AG20443 (cell line): ENCODE results near the gene COQ8A.
"Not testable (repeated sequence)": the region's sequence is repeated elsewhere in the genome, so short reads cannot be mapped to it uniquely, and the experiment has no call there.

ENCODE experiments used
- DNase-seq: peaks from one replicate; pipeline ENCODE4 v3.0.0; 2012; ENCODE audit warnings: low spot score, mixed read lengths

COQ8A gene

DNA sequence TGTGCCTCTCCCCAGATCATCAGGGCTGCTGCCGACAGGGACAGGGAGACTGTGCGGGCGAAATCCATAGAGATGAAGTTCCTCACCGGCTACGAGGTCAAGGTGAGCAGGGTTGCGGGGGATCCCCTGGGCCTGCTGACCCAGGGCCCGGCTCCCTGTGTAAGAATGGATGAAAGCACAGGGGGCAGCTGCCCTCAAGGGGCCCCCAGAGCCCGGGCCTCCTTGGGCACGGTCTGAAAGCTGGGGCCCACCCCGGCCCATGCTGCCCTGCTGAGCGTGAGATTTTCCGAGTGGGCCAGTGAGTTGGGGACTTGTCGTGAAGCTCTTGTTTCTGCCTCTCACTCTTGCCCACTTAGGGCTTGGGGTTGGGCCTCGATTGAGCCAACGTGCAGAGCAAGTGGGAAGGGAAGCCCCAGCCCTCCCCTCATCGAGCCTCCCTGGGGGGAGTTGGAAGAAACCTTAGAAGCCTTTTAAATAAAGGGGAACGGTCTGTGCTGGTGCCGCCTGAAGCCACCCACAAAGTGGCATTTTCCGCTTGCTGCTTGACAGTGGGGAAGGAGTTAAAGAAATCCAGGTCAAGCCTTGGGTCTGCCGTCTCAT, 45.2 kb downstream of the COQ8A start:
- DNase-seq, result no peak

GRCh38 chr1:226985839-226986463, 45.9 kb downstream of the COQ8A start:
- no peak for DNase-seq

DNA sequence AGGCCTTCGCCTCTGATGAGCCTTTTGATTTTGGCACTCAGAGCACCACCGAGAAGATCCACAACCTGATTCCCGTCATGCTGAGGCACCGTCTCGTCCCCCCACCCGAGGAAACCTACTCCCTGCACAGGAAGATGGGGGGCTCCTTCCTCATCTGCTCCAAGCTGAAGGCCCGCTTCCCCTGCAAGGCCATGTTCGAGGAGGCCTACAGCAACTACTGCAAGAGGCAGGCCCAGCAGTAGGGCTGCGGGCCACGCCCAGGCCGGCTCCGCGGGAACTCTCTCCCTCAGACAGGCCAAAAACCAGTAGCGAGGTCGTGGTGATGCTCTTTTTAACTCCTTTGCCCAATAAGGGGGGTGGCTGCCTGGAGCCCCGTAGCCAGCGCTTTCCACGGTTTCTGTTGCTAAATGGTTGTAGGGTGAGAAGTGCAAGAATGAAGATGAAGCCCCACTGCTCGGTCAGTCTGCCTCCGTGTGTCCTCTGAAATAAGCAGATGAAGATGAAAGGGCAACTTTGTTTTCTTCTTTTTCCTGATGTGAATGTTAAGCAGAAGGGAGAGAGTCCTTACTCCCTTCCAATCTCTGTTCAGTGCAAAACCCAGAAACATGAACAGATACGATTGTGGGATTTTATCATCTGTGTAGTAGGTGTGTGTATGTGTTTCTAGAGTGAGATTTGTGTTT, 46.5 kb downstream of the COQ8A start:
- no peak for DNase-seq

DNA sequence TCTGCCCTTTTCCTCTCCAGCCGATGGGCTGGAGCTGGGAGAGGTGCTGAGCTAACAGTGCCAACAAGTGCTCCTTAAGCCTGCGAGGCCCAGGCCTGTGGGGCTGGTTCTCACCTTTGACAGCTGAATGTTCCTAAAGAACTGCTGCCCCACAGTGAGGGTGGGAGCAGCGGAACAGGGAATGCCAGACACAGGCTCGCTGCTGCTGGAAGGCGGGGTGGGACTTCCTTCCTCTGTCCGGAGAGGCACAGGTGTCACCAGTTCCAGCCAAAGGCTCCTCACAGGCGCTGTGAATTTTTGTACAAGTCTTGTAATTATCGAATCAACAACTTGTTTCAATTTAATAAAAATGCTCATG, 47.1 kb downstream of the COQ8A start:
- no peak for DNase-seq

- DNase-seq, result no peak
Observed at GRCh38 chr1:226987623-226988333, 47.7 kb downstream of the COQ8A start.

DNA sequence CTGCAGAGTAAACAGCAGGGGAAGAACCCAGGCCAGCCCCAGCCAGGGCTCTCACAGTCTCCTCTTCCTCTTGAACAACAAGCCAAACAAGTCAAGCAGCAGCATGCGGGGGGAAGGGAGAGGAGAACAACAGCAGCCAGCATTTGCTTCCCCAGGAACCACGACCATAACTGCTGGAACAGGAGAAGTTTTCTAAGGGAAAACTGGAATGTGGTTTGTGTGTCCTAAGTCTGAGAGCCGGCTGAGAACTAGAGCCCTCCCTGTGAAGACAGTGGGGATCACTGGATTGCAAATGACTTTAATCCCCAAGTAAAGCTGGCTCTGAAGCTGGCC, 48.2 kb downstream of the COQ8A start:
- no peak for DNase-seq

DNA sequence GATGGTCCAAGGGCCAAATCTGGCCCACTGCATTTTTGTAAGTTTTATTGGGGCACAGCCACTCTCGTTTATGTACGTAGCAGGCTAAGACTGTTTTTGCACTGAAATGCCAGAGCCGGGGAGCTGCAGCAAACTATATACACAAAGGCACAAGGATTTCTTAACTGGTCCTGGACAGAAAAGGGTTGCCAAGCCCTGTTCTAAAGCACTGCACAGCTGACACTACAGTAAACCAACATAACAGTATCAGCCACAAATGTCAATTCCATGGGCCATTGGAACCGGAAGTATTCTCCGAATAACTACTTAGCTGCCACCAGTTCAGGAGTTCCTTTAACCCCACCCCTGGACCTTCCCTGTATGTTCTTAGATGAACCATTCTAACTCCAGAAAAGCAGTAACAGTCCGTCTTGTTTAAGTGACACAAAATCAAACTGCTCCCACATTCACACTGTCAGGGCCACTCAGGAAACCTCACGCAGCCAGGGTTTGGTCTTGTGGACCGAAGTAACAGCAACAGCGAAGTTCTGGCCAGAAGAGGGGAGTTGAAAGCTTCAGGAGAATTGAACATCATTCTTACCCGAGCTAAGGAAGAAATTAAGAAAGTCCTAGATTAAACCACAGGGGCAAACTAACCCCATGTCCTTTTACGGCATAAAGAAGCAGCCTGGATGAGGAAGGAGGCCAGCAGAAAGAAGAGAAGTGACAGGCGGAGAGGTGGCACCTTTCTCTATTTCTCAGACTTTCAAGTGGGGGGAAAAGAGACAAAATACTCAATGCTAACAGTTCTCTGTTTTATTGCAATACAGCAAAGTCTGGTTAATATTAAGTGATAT, 49.2 kb downstream of the COQ8A start:
- no peak for DNase-seq

GRCh38 chr1:226990133-226990716, 50.1 kb downstream of the COQ8A start:
- no peak for DNase-seq

DNA sequence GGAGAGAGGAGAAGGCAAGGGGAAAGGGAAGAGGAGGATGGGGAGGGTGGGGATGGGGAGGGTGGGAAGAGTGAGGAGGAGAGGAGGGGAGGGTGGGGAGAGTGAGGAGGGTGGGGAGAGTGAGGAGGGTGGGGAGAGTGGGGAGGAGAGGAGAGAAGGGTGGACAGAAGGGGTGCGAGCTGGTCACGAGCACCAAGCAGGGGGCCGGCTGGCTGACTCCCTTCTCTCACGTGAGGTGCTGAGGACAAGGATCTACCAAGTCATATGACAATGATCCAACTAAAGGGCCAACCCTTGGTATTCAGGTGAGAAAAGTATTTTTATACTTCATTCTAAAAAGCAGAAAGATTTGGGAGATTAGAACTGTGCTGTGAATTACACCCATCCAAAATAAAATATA, 51.8 kb downstream of the COQ8A start:
- no peak for DNase-seq

GRCh38 chr1:226993814-226994585, 53.9 kb downstream of the COQ8A start:
- DNase-seq, result no peak

GRCh38 chr1:226994586-226995364, 54.7 kb downstream of the COQ8A start:
- DNase-seq, result no peak

GRCh38 chr1:226995365-226996332, 55.6 kb downstream of the COQ8A start:
- DNase-seq, result no peak

- DNase-seq, result not testable (repeated sequence)
Observed at GRCh38 chr1:226999579-226999978, 59.5 kb downstream of the COQ8A start.

- no peak for DNase-seq
Observed at GRCh38 chr1:227002531-227003049, 62.5 kb downstream of the COQ8A start.

GRCh38 chr1:227003165-227003564, 63.1 kb downstream of the COQ8A start:
- no peak for DNase-seq

GRCh38 chr1:227004796-227005195, 64.7 kb downstream of the COQ8A start:
- DNase-seq, result no peak

GRCh38 chr1:227006226-227006796, 66.2 kb downstream of the COQ8A start:
- DNase-seq, result no peak

DNA sequence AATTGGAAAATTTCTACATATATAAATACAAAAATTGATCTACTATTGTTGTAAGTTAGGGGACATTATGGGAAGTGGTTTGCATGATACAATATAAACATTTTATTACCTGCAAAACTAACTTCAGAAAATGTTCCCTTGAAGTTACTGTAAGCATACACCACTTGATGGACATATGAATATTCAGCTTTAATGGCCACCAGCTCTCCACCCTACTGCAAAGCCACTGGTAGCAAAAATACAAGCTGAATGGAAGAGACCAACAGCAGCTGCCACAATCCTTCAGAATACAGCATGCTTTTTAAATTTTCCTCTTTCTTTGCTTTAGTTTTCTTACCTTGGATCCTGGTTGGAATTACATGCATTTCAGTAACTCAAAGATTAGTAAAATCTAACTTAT, 69.8 kb downstream of the COQ8A start:
- no peak for DNase-seq
